Esophagus muscularis mucosa (tissue), 4 donors: ENCODE measurements around the gene SARS2. TPM values are rescaled to one million over a fixed set of nuclear protein-coding genes. Genes with fewer than 3 reads are reported as not detected.
A peak's percentile ranks its signal among the peaks of the same experiment; 100 is the strongest.

Experiments
- DNase-seq: peaks from one replicate; pipeline ENCODE4 v3.0.0-alpha.2; 2017; ENCODE audit errors: extremely low spot score
- H3K27ac ChIP-seq, 4 donors: fragments of 200-600 bp; sonication (generic); replicated peaks in 1 of 4; 1 replicate in 3 of 4; 2 replicates in 1 of 4; pipeline ENCODE4 v1.5.1; 2016 to 2019; ENCODE audit warnings: mild to moderate bottlenecking in 1 of 4
- H3K27me3 ChIP-seq, 4 donors: fragments of 200-600 bp; sonication (generic); one replicate each; pipeline versions ENCODE4 v1.5.1 to v1.6.0; 2016 to 2019
- H3K36me3 ChIP-seq, 4 donors: fragments of 200-600 bp; sonication (generic); one replicate each; pipeline ENCODE4 v1.5.1; 2016 to 2019
- H3K4me1 ChIP-seq, 4 donors: fragments of 200-600 bp; sonication (generic); one replicate each; pipeline ENCODE4 v1.5.1; 2016 to 2019
- H3K4me3 ChIP-seq, 4 donors: fragments of 200-600 bp; sonication (generic); 1 replicate in 2 of 4; 2 replicates in 2 of 4; pipeline ENCODE4 v1.5.1; 2016 to 2019; ENCODE audit warnings: mild to moderate bottlenecking in 4 of 4, moderate library complexity in 1 of 4
- H3K9me3 ChIP-seq, 4 donors: fragments of 200-600 bp; sonication (generic); 1 replicate in 3 of 4; 2 replicates in 1 of 4; pipeline ENCODE4 v1.5.1; 2016 to 2019
- EP300 ChIP-seq: sonication (generic); formaldehyde crosslinking; IDR thresholded peaks from one replicate; pipeline ENCODE4 v1.6.1; 2017; ENCODE audit warnings: antibody characterized with exemption
- POLR2A ChIP-seq: fragments of 450-650 bp; IDR thresholded peaks from one replicate; pipeline ENCODE4 v1.6.1; 2017; ENCODE audit warnings: antibody characterized with exemption, moderate library complexity, mild to moderate bottlenecking, low read depth
- POLR2AphosphoS5 ChIP-seq, 2 donors: sonication (generic); formaldehyde crosslinking; IDR thresholded peaks; one replicate each; pipeline ENCODE4 v1.6.1; 2017; ENCODE audit warnings: antibody characterized with exemption in 2 of 2
- WGBS: methylation state at CpG from one replicate; pipeline ENCODE4 v1.1.5; 2018; 5-methylcytosine and 5-hydroxymethylcytosine counted together
- intact Hi-C: fragments of 100-400 bp; cut with DNase I; formaldehyde crosslinking; loops from one replicate; pipeline ENCODE4 v1.15.1; 2023
- total RNA-seq, 4 donors: library from RNA; depleted of rRNA; stranded (reverse); fragments of >200 nt; gene quantifications; one replicate each; pipeline versions ENCODE4 v1.1.0 to v1.2.1, GENCODE V29; 2016
- TF ChIP-seq, protein P1 (sequence below), 3 experiments: fragments of 200-600 bp in 2 of 3; fragments of 450-650 bp in 1 of 3; sonication (generic) in 2 of 3; IDR thresholded peaks; one replicate each; pipeline ENCODE4 v1.5.1; 2017 to 2019; ENCODE audit warnings: antibody characterized with exemption in 3 of 3, mild to moderate bottlenecking in 2 of 3, moderate library complexity in 1 of 3

SARS2 gene
- total RNA-seq, 4 donors from 2014 or later = 6.8 to 14.6 (median 9.1) TPM

DNA sequence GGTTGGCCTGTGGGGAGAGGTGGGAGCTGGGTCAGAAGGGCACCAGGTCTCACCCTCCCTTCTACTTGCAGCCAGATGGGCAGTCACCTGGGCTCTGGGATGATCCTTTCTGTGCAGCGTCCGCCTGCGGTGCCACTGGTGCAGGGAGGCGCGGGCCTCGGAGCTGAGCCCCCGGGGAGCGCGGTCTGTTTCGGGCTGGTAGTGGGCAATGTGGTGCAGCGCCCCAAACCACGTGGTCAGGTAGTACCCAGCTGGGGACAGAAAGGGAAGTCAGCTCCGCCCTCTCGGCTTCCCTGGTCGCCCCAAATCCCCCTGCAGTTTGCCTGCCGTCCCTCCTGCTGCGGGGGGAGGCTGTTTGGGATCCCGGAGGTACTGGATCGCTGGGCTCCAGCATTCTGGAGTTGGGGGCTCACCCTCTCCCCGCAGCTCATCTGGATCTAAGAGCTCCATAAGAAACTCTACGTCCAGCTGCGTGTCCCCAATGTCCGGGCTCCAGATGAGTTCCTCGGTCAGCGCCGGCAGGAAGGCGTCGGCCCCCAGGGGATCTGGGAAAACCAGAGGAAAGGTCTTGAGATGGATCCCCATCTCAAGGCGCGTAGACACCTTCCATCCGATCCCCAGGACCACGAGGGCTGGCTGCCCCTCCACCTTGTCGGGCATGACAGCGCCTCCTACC lies 61.3 kb downstream of the SARS2 start:
- TF ChIP-seq, protein P1, sequence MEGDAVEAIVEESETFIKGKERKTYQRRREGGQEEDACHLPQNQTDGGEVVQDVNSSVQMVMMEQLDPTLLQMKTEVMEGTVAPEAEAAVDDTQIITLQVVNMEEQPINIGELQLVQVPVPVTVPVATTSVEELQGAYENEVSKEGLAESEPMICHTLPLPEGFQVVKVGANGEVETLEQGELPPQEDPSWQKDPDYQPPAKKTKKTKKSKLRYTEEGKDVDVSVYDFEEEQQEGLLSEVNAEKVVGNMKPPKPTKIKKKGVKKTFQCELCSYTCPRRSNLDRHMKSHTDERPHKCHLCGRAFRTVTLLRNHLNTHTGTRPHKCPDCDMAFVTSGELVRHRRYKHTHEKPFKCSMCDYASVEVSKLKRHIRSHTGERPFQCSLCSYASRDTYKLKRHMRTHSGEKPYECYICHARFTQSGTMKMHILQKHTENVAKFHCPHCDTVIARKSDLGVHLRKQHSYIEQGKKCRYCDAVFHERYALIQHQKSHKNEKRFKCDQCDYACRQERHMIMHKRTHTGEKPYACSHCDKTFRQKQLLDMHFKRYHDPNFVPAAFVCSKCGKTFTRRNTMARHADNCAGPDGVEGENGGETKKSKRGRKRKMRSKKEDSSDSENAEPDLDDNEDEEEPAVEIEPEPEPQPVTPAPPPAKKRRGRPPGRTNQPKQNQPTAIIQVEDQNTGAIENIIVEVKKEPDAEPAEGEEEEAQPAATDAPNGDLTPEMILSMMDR (IDR thresholded peaks at IDR 0.05) = no peak
- TF ChIP-seq EP300 (no peak), POLR2AphosphoS5 (IDR thresholded peaks at IDR 0.05) (no peak), POLR2A (no peak)
- intact Hi-C loops = loop anchor here (2.0 kb wide), 1 partner anchor 16 kb away; no protein-coding TSS in a partner anchor
- H3K9me3 ChIP-seq = no peaks in the 10 kb centered on the region
- peaks cover 0 to 4% (median 0%) of the 10 kb centered on the region in 4 donors for H3K27me3 ChIP-seq
- no peak for DNase-seq
- WGBS = 8% methylated on average over 7 of the region's 34 CpGs
- H3K27ac ChIP-seq = peak overlapping the region in 3 of 4 donors; percentile 15 to 70 (median 68)
- H3K36me3 ChIP-seq = no peaks in the 10 kb centered on the region
- peak overlapping the region; percentile 57 to 61 (median 58) for H3K4me3 ChIP-seq
- H3K4me1 ChIP-seq = peaks cover 16 to 26% (median 21%) of the 10 kb centered on the region in 4 donors

DNA sequence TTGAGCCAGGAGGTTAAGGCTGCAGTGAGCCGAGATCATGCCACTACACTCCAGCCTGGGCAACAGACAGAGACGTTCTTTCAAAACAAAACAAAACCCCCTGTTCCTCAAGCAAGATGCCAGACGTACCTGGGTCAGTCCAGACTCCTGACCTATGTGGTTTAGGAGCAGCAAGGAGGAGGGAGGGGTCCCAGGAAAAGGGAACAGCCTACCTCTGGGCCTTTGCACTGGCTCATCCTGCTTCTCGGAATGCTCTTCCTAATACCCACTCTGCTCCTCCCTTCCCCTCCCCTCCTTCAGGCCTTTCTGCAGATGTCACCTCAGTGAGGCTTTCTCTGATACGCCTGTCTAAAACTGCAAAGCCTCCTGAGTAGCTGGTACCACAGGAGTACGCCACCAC lies 62.0 kb downstream of the SARS2 start:
- TF ChIP-seq POLR2AphosphoS5 (IDR thresholded peaks at IDR 0.05) = no peak
- TF ChIP-seq POLR2A = no peak
- no peak for TF ChIP-seq EP300
- TF ChIP-seq, protein P1 (IDR thresholded peaks at IDR 0.05) = no peak
- no peak overlapping the region for H3K4me3 ChIP-seq
- intact Hi-C loops = loop anchor here (2.0 kb wide), 1 partner anchor 16 kb away; no protein-coding TSS in a partner anchor
- no peaks in the 10 kb centered on the region for H3K36me3 ChIP-seq
- no peaks in the 10 kb centered on the region for H3K9me3 ChIP-seq
- 87% methylated on average over 6 of the region's 6 CpGs for WGBS
- peaks cover 15 to 26% (median 23%) of the 10 kb centered on the region in 4 donors for H3K4me1 ChIP-seq
- H3K27ac ChIP-seq = no peak overlapping the region
- DNase-seq = no peak
- H3K27me3 ChIP-seq = peaks cover 0 to 4% (median 0%) of the 10 kb centered on the region in 4 donors

DNA sequence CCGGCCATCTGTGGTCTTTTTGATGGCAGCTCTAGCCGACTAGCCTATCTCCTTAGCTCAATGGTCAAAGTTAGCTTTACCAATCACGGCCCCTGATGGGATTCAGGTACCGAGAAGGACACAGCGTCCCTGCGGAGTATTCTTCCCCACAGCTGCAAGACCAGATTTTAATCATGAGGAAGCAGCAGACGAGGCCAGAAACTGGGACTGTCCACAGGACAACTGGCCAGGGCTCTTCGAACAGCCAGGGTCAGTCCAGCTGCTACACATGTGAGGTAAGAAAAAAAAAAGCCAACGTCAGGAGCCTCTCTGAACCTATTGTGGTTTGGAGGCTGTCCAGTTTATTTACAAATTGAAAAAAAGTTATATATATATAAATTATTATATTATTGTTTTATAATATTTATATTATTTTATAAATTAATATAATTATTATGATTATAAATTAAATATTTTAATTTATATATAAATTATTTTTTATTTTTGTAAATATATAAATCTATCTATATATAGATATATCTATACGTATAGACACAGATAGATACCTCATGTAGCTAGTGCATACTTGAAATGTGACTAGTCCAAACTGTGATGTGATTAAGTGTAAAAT lies 63.3 kb downstream of the SARS2 start:
- Histone ChIP-seq H3K36me3 (no peaks in the 10 kb centered on the region), H3K4me1 (peaks cover 20 to 35% (median 32%) of the 10 kb centered on the region in 4 donors), H3K27me3 (peaks cover 0 to 4% (median 0%) of the 10 kb centered on the region in 4 donors), H3K27ac (no peak overlapping the region), H3K9me3 (no peaks in the 10 kb centered on the region), H3K4me3 (no peak overlapping the region)
- TF ChIP-seq, protein P1 (IDR thresholded peaks at IDR 0.05) = no peak
- TF ChIP-seq POLR2AphosphoS5 (IDR thresholded peaks at IDR 0.05) (no peak), POLR2A (no peak), EP300 (no peak)
- DNase-seq = no peak
- WGBS = 86% methylated on average over 10 of the region's 10 CpGs
- intact Hi-C loops = no loop called here

Other genes with a start within 250 kb of the SARS2 start
- 1 to 10 TPM in 3 of 4 donors, under 1 TPM in 1; 0.83 to 2.1 (median 1.6) TPM for gene CAPN12, start 186.3 kb downstream of the SARS2 start, total RNA-seq
- not detected for gene LGALS7, start 157.2 kb downstream of the SARS2 start, total RNA-seq
- not detected for gene LGALS7B, start 141.6 kb downstream of the SARS2 start, total RNA-seq
- 1 to 10 TPM in 1 of 4 donors, under 1 TPM in 2, not detected in 1; 0.42 to 2.9 (median 0.50) TPM for gene LGALS4, start 117.8 kb downstream of the SARS2 start, total RNA-seq
- gene ECH1, start 99.0 kb downstream of the SARS2 start, total RNA-seq = 100 to 1,000 TPM; 117 to 188 (median 155) TPM
- 100 to 1,000 TPM; 126 to 202 (median 180) TPM for gene HNRNPL, start 80.8 kb downstream of the SARS2 start, total RNA-seq
- 10 to 100 TPM in 1 of 4 donors, 1 to 10 TPM in 3; 4.6 to 10.4 (median 6.6) TPM for gene RINL, start 52.5 kb downstream of the SARS2 start, total RNA-seq
- 100 to 1,000 TPM in 1 of 4 donors, 10 to 100 TPM in 3; 72.7 to 114 (median 95.0) TPM for gene SIRT2, start 31.1 kb downstream of the SARS2 start, total RNA-seq
- gene NFKBIB, start 30.8 kb downstream of the SARS2 start, total RNA-seq = 10 to 100 TPM; 24.1 to 39.4 (median 35.8) TPM
- gene CCER2, start 18.6 kb downstream of the SARS2 start, total RNA-seq = under 1 TPM in 1 of 4 donors, not detected in 3; 0.50 TPM
- 10 to 100 TPM; 18.0 to 33.2 (median 27.3) TPM for gene MRPS12, start 181 bp upstream of the SARS2 start, total RNA-seq
- gene FBXO17, start 45.0 kb upstream of the SARS2 start, total RNA-seq = 10 to 100 TPM; 24.9 to 47.8 (median 34.8) TPM
- 10 to 100 TPM in 2 of 4 donors, 1 to 10 TPM in 1, under 1 TPM in 1; 0.83 to 14.1 (median 7.6) TPM for gene FBXO27, start 101.8 kb upstream of the SARS2 start, total RNA-seq
- not detected for gene ACP7, start 153.6 kb upstream of the SARS2 start, total RNA-seq
- 10 to 100 TPM in 2 of 4 donors, 1 to 10 TPM in 2; 8.3 to 18.4 (median 11.0) TPM for gene PAK4, start 195.0 kb upstream of the SARS2 start, total RNA-seq